VCaP (cell line): ENCODE results near the gene NOP16.
A peak's percentile ranks its signal among the peaks of the same experiment; 100 is the strongest.

Source experiments
- H3K27ac ChIP-seq: fragments of 450-650 bp; 2 replicates; pipeline ENCODE4 v1.5.1; 2017
- TF ChIP-seq, protein P1 (sequence below): fragments of 450-650 bp; conservative IDR thresholded peaks from 2 replicates; pipeline ENCODE4 v1.5.1; 2017; ENCODE audit warnings: mild to moderate bottlenecking, moderate library complexity

Gene NOP16

DNA sequence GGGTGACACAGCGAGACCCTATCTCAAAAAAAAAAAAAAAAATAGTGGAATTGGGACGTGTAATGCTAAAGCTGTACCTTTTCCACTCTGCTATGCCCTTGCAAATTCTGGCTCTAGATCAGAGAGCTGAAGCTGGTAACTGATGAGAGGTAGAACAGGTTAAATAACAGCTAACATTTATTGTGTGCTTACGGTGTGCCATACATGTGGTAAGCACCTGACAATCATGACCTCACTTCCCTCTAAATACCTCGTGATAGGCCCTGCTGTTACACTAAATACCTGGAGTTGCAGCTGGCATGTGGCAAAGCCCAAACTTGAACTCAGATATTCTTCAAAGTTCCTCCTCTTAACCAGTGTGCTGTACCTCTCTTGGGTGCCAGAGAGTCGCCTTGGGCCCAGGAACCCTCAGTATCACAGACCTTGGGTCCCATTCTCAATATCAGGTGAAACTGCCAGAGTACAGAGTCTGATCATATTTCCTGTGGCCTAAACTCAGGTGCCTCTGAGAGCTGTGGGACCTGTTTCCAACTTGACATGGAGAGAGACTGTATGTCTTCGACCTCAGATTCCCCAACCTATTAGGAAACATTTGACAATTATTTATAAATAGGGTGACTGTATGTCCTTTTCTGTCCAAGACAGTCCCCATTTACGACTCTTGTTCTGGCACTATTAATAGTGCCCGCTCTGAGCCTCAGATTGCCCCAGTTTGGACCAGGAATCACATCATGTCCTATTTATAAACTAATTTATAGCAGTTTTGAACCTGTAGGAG, 18.3 kb downstream of the NOP16 start:
- TF ChIP-seq, protein P1, sequence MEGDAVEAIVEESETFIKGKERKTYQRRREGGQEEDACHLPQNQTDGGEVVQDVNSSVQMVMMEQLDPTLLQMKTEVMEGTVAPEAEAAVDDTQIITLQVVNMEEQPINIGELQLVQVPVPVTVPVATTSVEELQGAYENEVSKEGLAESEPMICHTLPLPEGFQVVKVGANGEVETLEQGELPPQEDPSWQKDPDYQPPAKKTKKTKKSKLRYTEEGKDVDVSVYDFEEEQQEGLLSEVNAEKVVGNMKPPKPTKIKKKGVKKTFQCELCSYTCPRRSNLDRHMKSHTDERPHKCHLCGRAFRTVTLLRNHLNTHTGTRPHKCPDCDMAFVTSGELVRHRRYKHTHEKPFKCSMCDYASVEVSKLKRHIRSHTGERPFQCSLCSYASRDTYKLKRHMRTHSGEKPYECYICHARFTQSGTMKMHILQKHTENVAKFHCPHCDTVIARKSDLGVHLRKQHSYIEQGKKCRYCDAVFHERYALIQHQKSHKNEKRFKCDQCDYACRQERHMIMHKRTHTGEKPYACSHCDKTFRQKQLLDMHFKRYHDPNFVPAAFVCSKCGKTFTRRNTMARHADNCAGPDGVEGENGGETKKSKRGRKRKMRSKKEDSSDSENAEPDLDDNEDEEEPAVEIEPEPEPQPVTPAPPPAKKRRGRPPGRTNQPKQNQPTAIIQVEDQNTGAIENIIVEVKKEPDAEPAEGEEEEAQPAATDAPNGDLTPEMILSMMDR: no peak
- no peak overlapping the region for H3K27ac ChIP-seq

- TF ChIP-seq, protein P1: no peak
- no peak overlapping the region for H3K27ac ChIP-seq
Observed at GRCh38 chr5:176368726-176369125, 19.7 kb downstream of the NOP16 start.

GRCh38 chr5:176366232-176366894, 22.0 kb downstream of the NOP16 start:
- TF ChIP-seq, protein P1: no peak

GRCh38 chr5:176365351-176366231, 22.8 kb downstream of the NOP16 start, which contains the start of gene ARL10:
TSS of gene ARL10 (plus strand) at chr5:176365487. CDS start at chr5:176365564, 77 bp downstream.
- H3K27ac ChIP-seq: peak within 1 kb of the TSS; percentile 47; the same call in 1 of the 2 replicates
- TF ChIP-seq, protein P1: no peak

More at GRCh38 chr5:176366232-176366894, 22.0 kb downstream of the NOP16 start:
- no peak overlapping the region for H3K27ac ChIP-seq

DNA sequence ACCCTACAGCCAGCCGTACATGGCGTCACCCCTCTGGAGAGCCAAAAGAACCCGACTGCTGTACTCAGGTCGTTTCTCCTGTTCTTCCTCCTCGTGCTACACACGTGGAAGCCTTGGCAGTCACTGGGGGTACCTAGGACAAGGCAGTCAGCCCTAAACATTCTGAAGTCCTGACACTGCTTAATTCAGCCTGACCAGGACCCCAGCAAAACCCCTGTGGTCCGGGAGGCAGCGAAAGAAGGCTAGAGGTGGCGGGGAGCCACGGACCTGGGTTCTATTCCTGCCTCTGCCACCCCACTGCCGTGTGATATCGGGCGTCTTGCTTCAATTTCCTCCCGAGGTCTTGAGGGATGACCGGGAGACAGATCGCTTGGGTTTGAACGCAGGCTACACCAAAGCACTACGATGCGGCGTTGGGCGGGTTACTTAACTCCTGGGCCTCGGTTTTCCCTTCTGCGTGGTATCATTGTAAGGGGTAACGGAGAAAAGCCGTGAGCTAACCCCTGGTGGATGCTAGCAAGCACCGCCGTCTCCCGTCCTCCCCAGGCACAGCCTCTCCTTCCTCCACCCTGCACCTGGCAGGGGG, 23.5 kb downstream of the NOP16 start:
- H3K27ac ChIP-seq: peak overlapping the region; percentile 47; the same call in 1 of the 2 replicates
- TF ChIP-seq, protein P1: no peak

GRCh38 chr5:176362233-176362490, 26.2 kb downstream of the NOP16 start:
- TF ChIP-seq, protein P1: no peak
- peak overlapping the region; percentile 91; the same call in 1 of the 2 replicates for H3K27ac ChIP-seq
